HepG2 (cell line): Measurements from ENCODE around the gene PPP1R27. TPM values are rescaled to one million over a fixed set of nuclear protein-coding genes. Genes with fewer than 3 reads are reported as not detected.

Experiments
- ATAC-seq: fragments of 200-7000 bp; cut with Tn5 transposase; 3 replicates; pipeline ENCODE4 v1.9.1; 2020; ENCODE audit warnings: mild to moderate bottlenecking, moderate library complexity
- BruUV-seq: library from RNA; stranded (reverse); fragments of 400-500 nt; replicated peaks from 2 replicates; lab custom pipeline; 2021; lab: Mats Ljungman, UMichigan
- CTCF ChIA-PET: fragments of 300-600 bp; formaldehyde crosslinking; extraction: SDS; loops from one replicate; lab custom pipeline; 2021; ENCODE audit warnings: low total read pairs, inconsistent platforms, low intra/inter-chr PET ratio; lab: Yijun Ruan, JAX
- POLR2A ChIA-PET: fragments of 350-600 bp; sonication (Branson Sonifier 250); formaldehyde crosslinking; loops from one replicate; lab custom pipeline; 2020; ENCODE audit warnings: antibody characterized with exemption, inconsistent platforms; lab: Yijun Ruan, JAX
- DNase-seq: peaks from one replicate; pipeline ENCODE4 v3.0.0-alpha.2; 2015; ENCODE audit warnings: low spot score
- FAIRE-seq: peaks from 3 replicates; lab custom pipeline; 2011; peaks lifted over from hg19 to GRCh38; lab: Jason Lieb, UNC
- H2AFZ ChIP-seq: one replicate; pipeline ENCODE4 v1.6.1; 2011; ENCODE audit warnings: low read length, inconsistent platforms
- H3K27ac ChIP-seq: fragments of 300-600 bp; 3 replicates; pipeline ENCODE4 v1.8.0; 2011; ENCODE audit warnings: mixed run types, mild to moderate bottlenecking, mixed read lengths, low read length, inconsistent platforms; ENCODE audit not compliant: insufficient read depth; ENCODE audit errors: extremely low read length
- H3K27me3 ChIP-seq, 2 experiments: fragments of 200-600 bp in 1 of 2; 2 replicates in 1 of 2; 3 replicates in 1 of 2; pipeline versions ENCODE4 v1.6.0 to v1.8.0; 2011; ENCODE audit warnings: low read length in 2 of 2, mild to moderate bottlenecking in 2 of 2, moderate library complexity in 2 of 2, inconsistent platforms in 1 of 2; ENCODE audit not compliant: insufficient read depth in 2 of 2, control insufficient read depth in 1 of 2
- H3K36me3 ChIP-seq, 2 experiments: fragments of 200-600 bp in 1 of 2; replicated peaks in 1 of 2; 2 replicates in 1 of 2; 3 replicates in 1 of 2; pipeline versions ENCODE4 v1.5.1 to v1.8.0; 2011; ENCODE audit warnings: low read length in 2 of 2, inconsistent platforms in 1 of 2; ENCODE audit not compliant: insufficient read depth in 2 of 2, control insufficient read depth in 1 of 2
- H3K4me1 ChIP-seq: 2 replicates; pipeline ENCODE4 v1.5.1; 2012; ENCODE audit warnings: low read length, inconsistent platforms; ENCODE audit not compliant: insufficient read depth
- H3K4me2 ChIP-seq: 2 replicates; pipeline ENCODE4 v1.6.0; 2011; ENCODE audit warnings: low read depth, low read length, inconsistent platforms
- H3K4me3 ChIP-seq, 3 experiments: fragments of 200-600 bp in 1 of 3; sonication (generic), shearing (Covaris generic) in 1 of 3; replicated peaks in 1 of 3; 2 replicates each; pipeline ENCODE4 v1.5.1; 2011 to 2016; ENCODE audit warnings: low read length in 3 of 3, inconsistent platforms in 2 of 3, low read depth in 2 of 3, mild to moderate bottlenecking in 2 of 3, control low read depth in 1 of 3, mixed read lengths in 1 of 3; ENCODE audit not compliant: insufficient read depth in 1 of 3
- H3K79me2 ChIP-seq: one replicate; pipeline ENCODE4 v1.6.1; 2011; ENCODE audit warnings: low read length, inconsistent platforms; ENCODE audit not compliant: insufficient read depth
- H3K9ac ChIP-seq: 2 replicates; pipeline ENCODE4 v1.6.0; 2011; ENCODE audit warnings: mild to moderate bottlenecking, low read depth, low read length, inconsistent platforms; ENCODE audit not compliant: insufficient read depth
- H3K9me3 ChIP-seq: 2 replicates; pipeline ENCODE4 v1.5.1; 2012; ENCODE audit warnings: mild to moderate bottlenecking, low read length
- H4K20me1 ChIP-seq: 2 replicates; pipeline ENCODE4 v1.6.0; 2011; ENCODE audit warnings: inconsistent platforms, mild to moderate bottlenecking, low read length, moderate library complexity; ENCODE audit not compliant: insufficient read depth
- BCLAF1 ChIP-seq: fragments of 450-650 bp; IDR thresholded peaks from 2 replicates; pipeline ENCODE4 v1.6.1; 2017; ENCODE audit warnings: mild to moderate bottlenecking
- CAMTA2 ChIP-seq: sonication (generic); formaldehyde crosslinking; IDR thresholded peaks from 2 replicates; pipeline ENCODE4 v1.4.0; 2020; ENCODE audit warnings: mild to moderate bottlenecking, missing genetic modification reagents, borderline replicate concordance
- DNMT3B ChIP-seq: conservative IDR thresholded peaks from 2 replicates; pipeline ENCODE4 v1.6.1; 2016; ENCODE audit warnings: missing biosample characterization, control low read depth
- FLYWCH1 ChIP-seq: sonication (generic); formaldehyde crosslinking; IDR thresholded peaks from 2 replicates; pipeline ENCODE4 v1.8.1; 2023; ENCODE audit warnings: mild to moderate bottlenecking, missing genetic modification reagents
- NR3C1 ChIP-seq: sonication (generic); formaldehyde crosslinking; IDR thresholded peaks from 2 replicates; pipeline ENCODE4 v1.4.0; 2020; ENCODE audit warnings: missing genetic modification reagents
- PHF21A ChIP-seq: sonication (generic); formaldehyde crosslinking; IDR thresholded peaks from 2 replicates; pipeline ENCODE4 v1.5.0; 2020; ENCODE audit warnings: mild to moderate bottlenecking, missing genetic modification reagents
- SIX1 ChIP-seq: sonication (generic); formaldehyde crosslinking; IDR thresholded peaks from 2 replicates; pipeline ENCODE4 v1.4.0; 2020; ENCODE audit warnings: missing genetic modification reagents, borderline replicate concordance
- ZFP62 ChIP-seq: sonication (generic); formaldehyde crosslinking; IDR thresholded peaks from 2 replicates; pipeline ENCODE4 v1.4.0; 2020; ENCODE audit warnings: missing genetic modification reagents
- ZNF292 ChIP-seq: sonication (generic); formaldehyde crosslinking; IDR thresholded peaks from 2 replicates; pipeline ENCODE4 v1.8.1; 2022; ENCODE audit warnings: mild to moderate bottlenecking, low read depth, missing genetic modification reagents, borderline replicate concordance
- ZNF367 ChIP-seq: sonication (generic); formaldehyde crosslinking; IDR thresholded peaks from 2 replicates; pipeline ENCODE4 v1.4.0; 2020; ENCODE audit warnings: missing genetic modification reagents, borderline replicate concordance
- WGBS: methylation state at CpG from one replicate; pipeline ENCODE4 v1.1.6; 2017; ENCODE audit warnings: low lambda C conversion rate; 5-methylcytosine and 5-hydroxymethylcytosine counted together
- in situ Hi-C: cut with HindIII; loops from 2 replicates; pipeline ENCODE4 v1.10.0; 2017; ENCODE audit warnings: low pct_unique_long_range_greater_than_20kb; ENCODE audit not compliant: extremely low pct_ligation_motif_present
- intact Hi-C: fragments of 100-400 bp; cut with micrococcal nuclease; formaldehyde crosslinking; loops from one replicate; pipeline ENCODE4 v1.10.0; 2022; ENCODE audit not compliant: unreplicated experiment
- polyA plus RNA-seq, 8 experiments: library from polyadenylated mRNA; depleted of rRNA in 3 of 8; stranded (reverse) in 7 of 8; unstranded in 1 of 8; fragments of >200 nt; fragmentation: Illumina TruSeq in 4 of 8; extraction: Trizol in 4 of 8; gene quantifications; 2 replicates each; pipeline versions ENCODE4 v1.2.1 to v1.2.3, GENCODE V29; 2011 to 2016; ENCODE audit warnings: low read depth in 4 of 8, missing spikeins in 1 of 8, mixed read lengths in 1 of 8; ENCODE audit not compliant: insufficient read depth in 1 of 8
- total RNA-seq, 5 experiments: library from RNA; depleted of rRNA; stranded (reverse); fragments of >200 nt; fragmentation: Illumina TruSeq; extraction: Trizol; gene quantifications; 2 replicates each; pipeline ENCODE4 v1.2.3, GENCODE V29; 2016; ENCODE audit warnings: low read depth in 1 of 5
- TF ChIP-seq, protein P1 (sequence below): sonication (generic); formaldehyde crosslinking; IDR thresholded peaks from 2 replicates; pipeline ENCODE4 v1.4.0; 2020; ENCODE audit warnings: missing genetic modification reagents, borderline replicate concordance
- TF ChIP-seq, protein P2 (sequence below): sonication (generic); formaldehyde crosslinking; IDR thresholded peaks from 2 replicates; pipeline ENCODE4 v1.8.1; 2023; ENCODE audit warnings: mild to moderate bottlenecking, missing genetic modification reagents

Gene PPP1R27
- total and polyA plus RNA-seq, 2 of the 13 experiments (the other 11 are each of a cell fraction or from before 2014, with no cell fraction given) = 0.17 to 1.00 TPM

DNA sequence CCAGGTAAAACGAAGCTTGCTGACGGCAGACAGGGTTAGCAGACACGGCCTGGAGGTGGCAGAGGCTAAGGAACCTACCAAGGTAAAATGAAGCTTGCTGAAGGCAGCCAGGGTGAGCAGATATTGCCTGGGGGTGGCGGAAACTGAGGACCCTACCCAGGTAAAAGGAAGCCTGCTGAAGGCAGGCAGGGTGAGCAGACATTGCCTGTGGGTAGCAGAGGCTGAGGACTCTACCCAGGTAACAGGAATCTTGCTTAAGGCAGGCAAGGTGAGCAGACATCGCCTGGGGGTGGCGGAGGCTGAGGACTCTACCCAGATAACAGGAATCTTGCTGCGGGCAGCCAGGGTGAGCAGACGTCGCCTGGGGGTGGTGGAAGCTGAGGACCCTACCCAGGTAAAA is 33.5 kb downstream of the PPP1R27 start:
- H3K4me2 ChIP-seq = no peak overlapping the region
- BruUV-seq = no TSS peak
- H3K79me2 ChIP-seq = no peaks in the 10 kb centered on the region
- H3K27me3 ChIP-seq = peaks cover 22 to 64% of the 10 kb centered on the region in 2 experiments
- H3K9me3 ChIP-seq = no peaks in the 10 kb centered on the region
- H3K4me1 ChIP-seq = peaks cover 25% of the 10 kb centered on the region
- WGBS = 69% methylated on average over 9 of the region's 9 CpGs
- H3K36me3 ChIP-seq = no peaks in the 10 kb centered on the region
- TF ChIP-seq, protein P1, sequence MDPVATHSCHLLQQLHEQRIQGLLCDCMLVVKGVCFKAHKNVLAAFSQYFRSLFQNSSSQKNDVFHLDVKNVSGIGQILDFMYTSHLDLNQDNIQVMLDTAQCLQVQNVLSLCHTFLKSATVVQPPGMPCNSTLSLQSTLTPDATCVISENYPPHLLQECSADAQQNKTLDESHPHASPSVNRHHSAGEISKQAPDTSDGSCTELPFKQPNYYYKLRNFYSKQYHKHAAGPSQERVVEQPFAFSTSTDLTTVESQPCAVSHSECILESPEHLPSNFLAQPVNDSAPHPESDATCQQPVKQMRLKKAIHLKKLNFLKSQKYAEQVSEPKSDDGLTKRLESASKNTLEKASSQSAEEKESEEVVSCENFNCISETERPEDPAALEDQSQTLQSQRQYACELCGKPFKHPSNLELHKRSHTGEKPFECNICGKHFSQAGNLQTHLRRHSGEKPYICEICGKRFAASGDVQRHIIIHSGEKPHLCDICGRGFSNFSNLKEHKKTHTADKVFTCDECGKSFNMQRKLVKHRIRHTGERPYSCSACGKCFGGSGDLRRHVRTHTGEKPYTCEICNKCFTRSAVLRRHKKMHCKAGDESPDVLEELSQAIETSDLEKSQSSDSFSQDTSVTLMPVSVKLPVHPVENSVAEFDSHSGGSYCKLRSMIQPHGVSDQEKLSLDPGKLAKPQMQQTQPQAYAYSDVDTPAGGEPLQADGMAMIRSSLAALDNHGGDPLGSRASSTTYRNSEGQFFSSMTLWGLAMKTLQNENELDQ (CRISPR knock-in tag) = no peak
- TF ChIP-seq FLYWCH1 (CRISPR knock-in tag) (no peak), ZNF292 (no peak), ZNF367 (CRISPR knock-in tag) (no peak), BCLAF1 (no peak), NR3C1 (CRISPR knock-in tag) (no peak), SIX1 (CRISPR knock-in tag) (no peak), ZFP62 (no peak), DNMT3B (CRISPR knock-in tag) (no peak), PHF21A (CRISPR knock-in tag) (no peak), CAMTA2 (CRISPR knock-in tag) (no peak)
- TF ChIP-seq, protein P2, sequence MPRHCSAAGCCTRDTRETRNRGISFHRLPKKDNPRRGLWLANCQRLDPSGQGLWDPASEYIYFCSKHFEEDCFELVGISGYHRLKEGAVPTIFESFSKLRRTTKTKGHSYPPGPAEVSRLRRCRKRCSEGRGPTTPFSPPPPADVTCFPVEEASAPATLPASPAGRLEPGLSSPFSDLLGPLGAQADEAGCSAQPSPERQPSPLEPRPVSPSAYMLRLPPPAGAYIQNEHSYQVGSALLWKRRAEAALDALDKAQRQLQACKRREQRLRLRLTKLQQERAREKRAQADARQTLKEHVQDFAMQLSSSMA (CRISPR knock-in tag) = no peak
- FAIRE-seq = no peak
- no peak overlapping the region for H3K4me3 ChIP-seq
- ChIA-PET POLR2A (no interaction called here), CTCF (interaction anchor here (1.3 kb wide), 1 partner anchor 21 kb away, joined by 3 read pairs; no protein-coding TSS in a partner anchor)
- DNase-seq = no peak
- in situ Hi-C loops = no loop called here
- no peak overlapping the region for H3K9ac ChIP-seq
- intact Hi-C loops = no loop called here
- no peak for ATAC-seq
- no peak overlapping the region for H3K27ac ChIP-seq
- H2AFZ ChIP-seq = no peak overlapping the region
- H4K20me1 ChIP-seq = no peaks in the 10 kb centered on the region
